DND-41 (cell line): Measurements from ENCODE around the gene DLGAP1.

Source experiments
- ATAC-seq: fragments of 200-7000 bp; cut with Tn5 transposase; 3 replicates; pipeline ENCODE4 v1.9.1; 2021; ENCODE audit warnings: low read depth; ENCODE audit not compliant: insufficient read depth
- DNase-seq: peaks from one replicate; pipeline ENCODE4 v3.0.0-alpha.2; 2020
- H2AFZ ChIP-seq: 2 replicates; pipeline ENCODE4 v1.6.0; 2012; ENCODE audit warnings: low read depth, low read length
- H3K27ac ChIP-seq: 2 replicates; pipeline ENCODE4 v1.5.1; 2012; ENCODE audit warnings: low read length, inconsistent platforms
- H3K27me3 ChIP-seq: fragments of 200-600 bp; sonication (generic); 2 replicates; pipeline ENCODE4 v1.6.0; 2012; ENCODE audit warnings: low read length, mild to moderate bottlenecking, inconsistent platforms; ENCODE audit not compliant: insufficient read depth, poor library complexity
- H3K36me3 ChIP-seq: 2 replicates; pipeline ENCODE4 v1.5.1; 2012; ENCODE audit warnings: low read length, inconsistent platforms; ENCODE audit not compliant: insufficient read depth
- H3K4me1 ChIP-seq: 2 replicates; pipeline ENCODE4 v1.5.1; 2012; ENCODE audit warnings: mild to moderate bottlenecking, low read length; ENCODE audit not compliant: insufficient read depth
- H3K4me2 ChIP-seq: 2 replicates; pipeline ENCODE4 v1.6.0; 2012; ENCODE audit warnings: mild to moderate bottlenecking, moderate library complexity, low read length, inconsistent platforms; ENCODE audit not compliant: insufficient read depth
- H3K4me3 ChIP-seq, 2 experiments: fragments of 200-600 bp in 1 of 2; shearing (Covaris generic) in 1 of 2; 2 replicates each; pipeline ENCODE4 v1.5.1; 2012 to 2016; ENCODE audit warnings: inconsistent platforms in 2 of 2, low read length in 2 of 2, mild to moderate bottlenecking in 2 of 2, low read depth in 1 of 2, moderate library complexity in 1 of 2
- H3K79me2 ChIP-seq: 2 replicates; pipeline ENCODE4 v1.6.0; 2012; ENCODE audit warnings: low read length, inconsistent platforms; ENCODE audit not compliant: insufficient read depth
- H3K9ac ChIP-seq: 2 replicates; pipeline ENCODE4 v1.6.0; 2012; ENCODE audit warnings: low read depth, mild to moderate bottlenecking, inconsistent platforms, low read length, moderate library complexity
- H3K9me3 ChIP-seq: 2 replicates; pipeline ENCODE4 v1.5.1; 2012; ENCODE audit warnings: low read length, moderate library complexity, mild to moderate bottlenecking, inconsistent platforms; ENCODE audit not compliant: insufficient read depth, severe bottlenecking
- H4K20me1 ChIP-seq: 2 replicates; pipeline ENCODE4 v1.6.0; 2012; ENCODE audit warnings: low read length; ENCODE audit not compliant: insufficient read depth
- EZH2 ChIP-seq: IDR thresholded peaks from 3 replicates; pipeline ENCODE4 v1.6.1; 2012; ENCODE audit warnings: borderline replicate concordance, low read depth, mild to moderate bottlenecking, moderate library complexity, low read length, inconsistent platforms; ENCODE audit not compliant: severe bottlenecking
- TF ChIP-seq, protein P1 (sequence below): IDR thresholded peaks from 2 replicates; pipeline ENCODE4 v1.5.1; 2012; ENCODE audit warnings: borderline replicate concordance, low read length, moderate library complexity, mild to moderate bottlenecking; ENCODE audit not compliant: poor library complexity, severe bottlenecking; ENCODE audit errors: extremely low read depth

DLGAP1 gene

DNA sequence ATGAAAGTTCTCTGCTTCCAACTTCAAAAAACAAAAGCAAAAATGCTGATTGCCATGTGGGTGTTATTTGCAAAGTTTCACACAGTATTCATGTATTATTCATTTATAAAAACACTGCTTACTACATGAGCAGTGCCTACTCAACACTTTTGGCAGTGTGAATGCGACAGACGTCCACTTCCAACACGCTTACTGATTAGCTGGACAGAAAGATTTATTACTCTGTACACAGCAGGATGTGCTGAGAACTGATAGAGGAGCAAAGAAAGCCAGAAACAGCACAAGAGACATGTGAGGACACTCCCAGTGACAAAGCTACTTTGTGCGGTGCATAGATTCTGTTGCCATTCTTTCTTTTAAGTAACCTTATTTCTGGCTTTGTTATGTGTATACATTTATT, 258.8 kb downstream of the DLGAP1 start:
- H3K4me1 ChIP-seq = no peaks in the 10 kb centered on the region
- H3K9me3 ChIP-seq = no peaks in the 10 kb centered on the region
- no peak overlapping the region for H2AFZ ChIP-seq
- no peaks in the 10 kb centered on the region for H3K27me3 ChIP-seq
- no peak overlapping the region for H3K4me2 ChIP-seq
- H3K36me3 ChIP-seq = no peaks in the 10 kb centered on the region
- H3K4me3 ChIP-seq = no peak overlapping the region
- TF ChIP-seq, protein P1, sequence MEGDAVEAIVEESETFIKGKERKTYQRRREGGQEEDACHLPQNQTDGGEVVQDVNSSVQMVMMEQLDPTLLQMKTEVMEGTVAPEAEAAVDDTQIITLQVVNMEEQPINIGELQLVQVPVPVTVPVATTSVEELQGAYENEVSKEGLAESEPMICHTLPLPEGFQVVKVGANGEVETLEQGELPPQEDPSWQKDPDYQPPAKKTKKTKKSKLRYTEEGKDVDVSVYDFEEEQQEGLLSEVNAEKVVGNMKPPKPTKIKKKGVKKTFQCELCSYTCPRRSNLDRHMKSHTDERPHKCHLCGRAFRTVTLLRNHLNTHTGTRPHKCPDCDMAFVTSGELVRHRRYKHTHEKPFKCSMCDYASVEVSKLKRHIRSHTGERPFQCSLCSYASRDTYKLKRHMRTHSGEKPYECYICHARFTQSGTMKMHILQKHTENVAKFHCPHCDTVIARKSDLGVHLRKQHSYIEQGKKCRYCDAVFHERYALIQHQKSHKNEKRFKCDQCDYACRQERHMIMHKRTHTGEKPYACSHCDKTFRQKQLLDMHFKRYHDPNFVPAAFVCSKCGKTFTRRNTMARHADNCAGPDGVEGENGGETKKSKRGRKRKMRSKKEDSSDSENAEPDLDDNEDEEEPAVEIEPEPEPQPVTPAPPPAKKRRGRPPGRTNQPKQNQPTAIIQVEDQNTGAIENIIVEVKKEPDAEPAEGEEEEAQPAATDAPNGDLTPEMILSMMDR = no peak
- no peak for TF ChIP-seq EZH2
- DNase-seq (no peak), ATAC-seq (no peak)
- H3K9ac ChIP-seq = no peak overlapping the region
- no peaks in the 10 kb centered on the region for H4K20me1 ChIP-seq
- no peak overlapping the region for H3K27ac ChIP-seq
- no peaks in the 10 kb centered on the region for H3K79me2 ChIP-seq

GRCh38 chr18:4193086-4193485, 262.0 kb downstream of the DLGAP1 start:
- H2AFZ ChIP-seq = no peak overlapping the region

GRCh38 chr18:4181882-4182568, 273.1 kb downstream of the DLGAP1 start:
- H3K27ac ChIP-seq = no peak overlapping the region
- H3K79me2 ChIP-seq = no peaks in the 10 kb centered on the region
- no peak overlapping the region for H3K9ac ChIP-seq
- H3K9me3 ChIP-seq = no peaks in the 10 kb centered on the region
- H3K4me2 ChIP-seq = no peak overlapping the region
- no peak for ATAC-seq
- no peaks in the 10 kb centered on the region for H3K4me1 ChIP-seq
- TF ChIP-seq, protein P1 = peak; percentile 3
- no peak for TF ChIP-seq EZH2
- no peaks in the 10 kb centered on the region for H3K36me3 ChIP-seq
- no peak overlapping the region for H2AFZ ChIP-seq
- no peak overlapping the region for H3K4me3 ChIP-seq
- DNase-seq = no peak
- H3K27me3 ChIP-seq = no peaks in the 10 kb centered on the region
- H4K20me1 ChIP-seq = no peaks in the 10 kb centered on the region

More at GRCh38 chr18:4193086-4193485, 262.0 kb downstream of the DLGAP1 start:
- no peak overlapping the region for H3K27ac ChIP-seq
- H4K20me1 ChIP-seq = no peaks in the 10 kb centered on the region
- H3K4me3 ChIP-seq = no peak overlapping the region
- H3K79me2 ChIP-seq = no peaks in the 10 kb centered on the region
- no peaks in the 10 kb centered on the region for H3K27me3 ChIP-seq
- H3K9me3 ChIP-seq = no peaks in the 10 kb centered on the region
- DNase-seq = no peak
- H3K36me3 ChIP-seq = no peaks in the 10 kb centered on the region
- no peaks in the 10 kb centered on the region for H3K4me1 ChIP-seq
- ATAC-seq = no peak
- no peak overlapping the region for H3K4me2 ChIP-seq
- no peak for TF ChIP-seq EZH2
- TF ChIP-seq, protein P1 = no peak
- no peak overlapping the region for H3K9ac ChIP-seq

GRCh38 chr18:4181086-4181485, 274.0 kb downstream of the DLGAP1 start:
- Histone ChIP-seq H3K79me2 (no peaks in the 10 kb centered on the region), H3K4me1 (no peaks in the 10 kb centered on the region), H3K9me3 (no peaks in the 10 kb centered on the region), H3K4me2 (no peak overlapping the region), H3K4me3 (no peak overlapping the region), H2AFZ (no peak overlapping the region), H4K20me1 (no peaks in the 10 kb centered on the region), H3K36me3 (no peaks in the 10 kb centered on the region), H3K9ac (no peak overlapping the region), H3K27ac (no peak overlapping the region), H3K27me3 (no peaks in the 10 kb centered on the region)
- ATAC-seq (no peak), DNase-seq (no peak)
- TF ChIP-seq, protein P1 = no peak
- no peak for TF ChIP-seq EZH2
